CD4-positive, alpha-beta T cell treated with Interleukin-15 for 1 hour (primary cell): Measurements from ENCODE around the gene IQGAP3.

Experiments
- DNase-seq: peaks from one replicate; pipeline ENCODE4 v3.0.0-alpha.2; 2020

The IQGAP3 gene

GRCh38 chr1:156505679-156506298 lies 66.6 kb downstream of the IQGAP3 start:
- no peak for DNase-seq

GRCh38 chr1:156504821-156505678 lies 67.3 kb downstream of the IQGAP3 start:
- DNase-seq, result peak; percentile 99

- peak; percentile 47 for DNase-seq
These were observed 67.9 kb downstream of the IQGAP3 start for GRCh38 chr1:156504438-156504813.

- no peak for DNase-seq
These were observed 68.5 kb downstream of the IQGAP3 start for GRCh38 chr1:156503698-156504437.

GRCh38 chr1:156502894-156503697 lies 69.3 kb downstream of the IQGAP3 start:
- DNase-seq, result peak; percentile 54

- DNase-seq, result no peak
These were observed 69.9 kb downstream of the IQGAP3 start for GRCh38 chr1:156502391-156502893.

- DNase-seq, result peak; percentile 93
These were observed 71.4 kb downstream of the IQGAP3 start for GRCh38 chr1:156500793-156501506.

- DNase-seq, result no peak
These were observed 71.9 kb downstream of the IQGAP3 start, which contains the start of gene MEF2D for GRCh38 chr1:156500543-156500792. Gene MEF2D, minus strand, starts transcription at chr1:156500775. Its CDS starts 17,483 bp downstream, at chr1:156483292.

- peak; percentile 63 for DNase-seq
These were observed 72.4 kb downstream of the IQGAP3 start for GRCh38 chr1:156499842-156500542.

GRCh38 chr1:156499194-156499841 lies 73.0 kb downstream of the IQGAP3 start:
- DNase-seq, result no peak

- no peak for DNase-seq
These were observed 73.8 kb downstream of the IQGAP3 start for GRCh38 chr1:156498432-156499193.

GRCh38 chr1:156497743-156498431 lies 74.5 kb downstream of the IQGAP3 start:
- no peak for DNase-seq

- no peak for DNase-seq
These were observed 75.2 kb downstream of the IQGAP3 start for GRCh38 chr1:156497078-156497742.

- DNase-seq, result no peak
These were observed 76.1 kb downstream of the IQGAP3 start for GRCh38 chr1:156496211-156496761.

GRCh38 chr1:156495401-156496140 lies 76.8 kb downstream of the IQGAP3 start:
- no peak for DNase-seq

GRCh38 chr1:156494309-156494895 lies 78.0 kb downstream of the IQGAP3 start:
- no peak for DNase-seq

- no peak for DNase-seq
These were observed 78.6 kb downstream of the IQGAP3 start for GRCh38 chr1:156493742-156494141.
